Thyroid gland (tissue), 4 donors: Measurements from ENCODE around the gene EML1.

Experiments used
- CTCF ChIP-seq, 6 experiments: fragments of 200-600 bp in 3 of 6; fragments of 450-650 bp in 3 of 6; sonication (generic) in 3 of 6; IDR thresholded peaks; one replicate each; pipeline ENCODE4 v1.5.1; 2016 to 2019; ENCODE audit warnings: antibody characterized with exemption in 6 of 6, mild to moderate bottlenecking in 2 of 6, inconsistent platforms in 1 of 6, moderate library complexity in 1 of 6
- POLR2A ChIP-seq, 2 donors: fragments of 450-650 bp; IDR thresholded peaks; one replicate each; pipeline ENCODE4 v1.6.1; 2017; ENCODE audit warnings: antibody characterized with exemption in 2 of 2, mild to moderate bottlenecking in 2 of 2, moderate library complexity in 1 of 2

- TF ChIP-seq CTCF (IDR thresholded peaks at IDR 0.05) (no peak), POLR2A (IDR thresholded peaks at IDR 0.05) (no peak)
Observed at GRCh38 chr14:99955826-99956455, 162.7 kb downstream of the EML1 start.
